ENCODE measurements around the gene RET. TPM values are rescaled to one million over a fixed set of nuclear protein-coding genes. Genes with fewer than 3 reads are reported as not detected.

Gene RET
- total RNA-seq, 2 donors from 2014 or later = 1.9 to 3.3 TPM

GRCh38 chr10:43043342-43043772 is 33.5 kb upstream of the RET start:
- no peak for DNase-seq
- intact Hi-C loops (cut with DNase I) = no loop called here

DNA sequence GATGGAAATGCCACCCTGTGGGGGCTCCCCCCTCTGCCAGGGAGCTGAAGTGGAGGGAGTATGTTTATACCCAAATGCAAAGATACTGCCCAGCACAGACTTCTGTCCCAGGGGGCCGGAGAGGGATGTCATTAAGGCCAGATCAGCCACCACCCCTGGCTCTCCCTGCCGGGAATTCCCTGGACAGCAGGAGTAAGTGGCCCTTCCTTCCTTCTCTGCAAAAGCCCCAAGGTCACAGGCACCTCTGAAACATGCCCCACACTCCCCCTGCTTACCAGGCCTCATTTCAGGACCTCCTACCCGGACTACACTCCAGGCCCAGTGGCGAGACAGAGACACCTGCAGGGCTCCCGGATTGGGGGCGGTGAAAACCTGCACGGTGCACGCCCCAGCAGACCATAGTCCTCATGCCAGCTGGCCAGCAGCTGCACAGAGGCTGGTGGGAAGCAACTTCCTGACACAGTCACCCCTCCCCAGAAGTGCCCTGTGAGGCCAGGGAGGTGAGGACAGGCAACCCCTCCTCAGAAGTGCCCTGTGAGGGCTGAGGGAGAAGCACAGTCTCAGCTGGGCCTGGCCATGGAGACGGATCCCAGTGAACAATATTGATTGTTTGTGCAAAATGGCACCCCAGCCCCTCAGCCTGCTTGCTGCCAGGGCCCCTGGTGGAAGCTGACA is 33.0 kb upstream of the RET start:
- TF ChIP-seq CTCF (IDR thresholded peaks at IDR 0.05) = no peak
- Histone ChIP-seq H3K27ac (no peak overlapping the region), H3K9ac (ENCODE audit: low read depth in 2 of 2, low read length in 2 of 2) (no peak overlapping the region), H3K4me3 (no peak overlapping the region), H3K9me3 (no peaks in the 10 kb centered on the region), H3K36me3 (no peaks in the 10 kb centered on the region), H3K27me3 (no peaks in the 10 kb centered on the region), H3K4me1 (no peaks in the 10 kb centered on the region)
- no peak for DNase-seq
- intact Hi-C loops (cut with DNase I) = no loop called here

More at GRCh38 chr10:43043342-43043772, 33.5 kb upstream of the RET start:
- Histone ChIP-seq H3K36me3 (no peaks in the 10 kb centered on the region), H3K4me3 (no peak overlapping the region), H3K9ac (ENCODE audit: low read depth in 2 of 2, low read length in 2 of 2) (no peak overlapping the region), H3K9me3 (no peaks in the 10 kb centered on the region), H3K4me1 (no peaks in the 10 kb centered on the region), H3K27me3 (no peaks in the 10 kb centered on the region), H3K27ac (no peak overlapping the region)
- no peak for TF ChIP-seq CTCF (IDR thresholded peaks at IDR 0.05)

DNA sequence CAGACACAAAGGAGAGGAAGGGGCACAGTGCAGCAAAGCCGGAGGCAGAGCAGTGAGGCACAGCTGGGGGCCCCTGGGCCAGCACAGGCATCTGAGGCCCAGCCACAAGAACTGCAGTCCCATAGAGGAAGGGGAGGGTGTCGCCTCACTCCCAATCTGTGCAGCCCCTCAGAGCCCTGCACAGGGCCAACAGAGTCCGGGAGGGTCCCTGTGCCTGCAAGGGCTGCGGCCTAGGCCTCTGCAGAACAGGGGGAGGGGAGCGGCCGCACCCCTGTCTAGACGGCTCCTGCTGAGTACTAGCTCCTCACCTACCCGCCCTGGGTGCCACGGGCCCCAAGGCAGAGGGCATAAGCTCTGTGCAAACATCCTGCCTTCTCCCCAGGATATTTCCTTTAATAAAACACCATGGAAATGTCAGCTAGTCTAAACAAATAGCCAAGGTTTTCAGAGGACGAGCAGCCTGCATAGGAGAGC is 32.4 kb upstream of the RET start:
- intact Hi-C loops (cut with DNase I) = no loop called here
- Histone ChIP-seq H3K36me3 (no peaks in the 10 kb centered on the region), H3K9ac (ENCODE audit: low read depth in 2 of 2, low read length in 2 of 2) (no peak overlapping the region), H3K4me3 (no peak overlapping the region), H3K9me3 (no peaks in the 10 kb centered on the region), H3K4me1 (no peaks in the 10 kb centered on the region), H3K27ac (no peak overlapping the region), H3K27me3 (no peaks in the 10 kb centered on the region)
- no peak for TF ChIP-seq CTCF (IDR thresholded peaks at IDR 0.05)
- DNase-seq = no peak

DNA sequence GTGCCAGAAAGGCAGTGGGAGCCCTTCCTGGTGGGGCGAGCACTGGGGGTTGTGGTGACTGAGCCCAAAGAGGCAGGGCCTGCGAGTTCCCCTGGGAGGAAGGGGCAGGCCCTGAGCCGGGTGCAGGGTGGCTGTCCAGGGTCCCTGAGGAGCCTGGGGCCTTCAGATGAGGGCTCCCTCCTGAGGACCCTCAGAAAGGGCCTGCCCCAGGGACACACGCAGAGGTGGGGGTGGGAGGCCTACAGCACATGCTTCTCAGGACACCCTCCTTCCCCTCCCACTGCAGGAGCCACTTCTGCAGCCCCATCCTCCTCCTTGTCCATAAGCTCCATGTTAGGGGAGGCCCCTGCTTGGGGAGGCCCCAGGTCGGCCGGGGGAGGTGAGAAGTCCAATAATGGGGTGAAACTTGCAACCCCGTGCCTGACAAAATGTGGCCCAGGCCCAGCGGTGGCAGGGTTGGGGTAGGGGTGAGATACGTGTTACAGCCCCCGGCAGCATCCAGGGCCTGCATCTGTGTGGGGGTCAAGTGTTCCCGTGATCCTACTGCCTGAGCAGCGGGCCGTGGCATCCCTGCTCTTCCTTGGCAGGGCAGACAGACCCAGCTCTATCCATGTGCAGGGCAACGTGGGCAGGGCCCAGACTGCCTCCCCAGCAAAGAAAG is 31.8 kb upstream of the RET start:
- intact Hi-C loops (cut with DNase I) = no loop called here
- Histone ChIP-seq H3K27ac (no peak overlapping the region), H3K4me3 (no peak overlapping the region), H3K9me3 (no peaks in the 10 kb centered on the region), H3K9ac (ENCODE audit: low read depth in 2 of 2, low read length in 2 of 2) (no peak overlapping the region), H3K27me3 (no peaks in the 10 kb centered on the region), H3K36me3 (no peaks in the 10 kb centered on the region), H3K4me1 (no peaks in the 10 kb centered on the region)
- TF ChIP-seq CTCF (IDR thresholded peaks at IDR 0.05) = no peak
- no peak for DNase-seq

DNA sequence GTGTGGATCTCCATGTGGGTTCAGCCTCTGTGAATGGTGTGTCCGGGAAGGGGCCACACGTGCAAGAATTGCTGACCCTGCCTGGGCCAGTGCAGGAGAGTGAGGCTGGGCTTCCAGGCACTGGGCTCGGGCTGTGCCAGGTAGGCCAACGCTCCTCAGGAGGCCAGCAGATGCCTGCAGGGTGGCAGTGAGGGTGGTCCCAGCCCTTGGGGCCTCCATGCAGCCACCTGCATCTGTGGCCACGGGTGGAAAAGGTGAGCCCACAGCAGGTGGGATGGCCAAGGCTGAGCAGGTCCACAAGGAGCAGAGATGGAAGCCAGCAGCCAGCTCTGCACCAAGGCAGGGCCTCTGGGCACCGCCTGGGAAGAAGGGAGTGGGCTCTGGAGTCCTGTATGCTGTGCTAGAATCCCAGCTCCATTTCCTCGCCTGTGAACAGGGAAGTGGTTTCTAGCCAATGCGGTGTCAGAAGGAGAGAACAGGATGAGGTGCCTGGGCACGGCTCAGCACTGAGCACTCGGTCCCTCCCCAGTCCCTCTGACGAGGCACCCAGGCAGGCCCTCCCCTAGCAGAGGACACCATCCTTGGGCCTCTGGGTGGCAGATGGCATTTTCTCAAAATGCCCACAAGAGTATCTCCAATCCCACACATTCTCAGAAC is 31.1 kb upstream of the RET start:
- DNase-seq = no peak
- Histone ChIP-seq H3K27ac (no peak overlapping the region), H3K4me3 (no peak overlapping the region), H3K9ac (ENCODE audit: low read depth in 2 of 2, low read length in 2 of 2) (no peak overlapping the region), H3K36me3 (no peaks in the 10 kb centered on the region), H3K9me3 (no peaks in the 10 kb centered on the region), H3K27me3 (no peaks in the 10 kb centered on the region), H3K4me1 (no peaks in the 10 kb centered on the region)
- TF ChIP-seq CTCF (IDR thresholded peaks at IDR 0.05) = no peak
- intact Hi-C loops (cut with DNase I) = no loop called here
